SK-N-SH treated with all-trans-retinoic acid at 6 μM for 48 hours (cell line): ENCODE results near the gene BTBD8.

Experiments
- BACH2 ChIP-seq: fragments of 250-450 bp; sonication (Bioruptor Pico); IDR thresholded peaks from 2 replicates; pipeline ENCODE4 v1.9.0; 2021; ENCODE audit warnings: mild to moderate bottlenecking, borderline replicate concordance
- SNAI2 ChIP-seq: fragments of 250-450 bp; sonication (Bioruptor Pico); IDR thresholded peaks from 2 replicates; pipeline ENCODE4 v1.5.0; 2020; ENCODE audit warnings: mild to moderate bottlenecking, moderate library complexity
- ZC3H10 ChIP-seq: fragments of 250-450 bp; sonication (Bioruptor Pico); IDR thresholded peaks from 2 replicates; pipeline ENCODE4 v1.5.1; 2021; ENCODE audit warnings: mild to moderate bottlenecking, moderate library complexity
- TF ChIP-seq, protein P1 (sequence below): fragments of 250-450 bp; sonication (Bioruptor Pico); IDR thresholded peaks from 2 replicates; pipeline ENCODE4 v1.5.1; 2021; ENCODE audit warnings: mild to moderate bottlenecking, moderate library complexity
- TF ChIP-seq, protein P2 (sequence below): fragments of 250-450 bp; sonication (Bioruptor Pico); IDR thresholded peaks from 2 replicates; pipeline ENCODE4 v1.8.0; 2020; ENCODE audit warnings: mild to moderate bottlenecking, moderate library complexity, borderline replicate concordance

Gene BTBD8

DNA sequence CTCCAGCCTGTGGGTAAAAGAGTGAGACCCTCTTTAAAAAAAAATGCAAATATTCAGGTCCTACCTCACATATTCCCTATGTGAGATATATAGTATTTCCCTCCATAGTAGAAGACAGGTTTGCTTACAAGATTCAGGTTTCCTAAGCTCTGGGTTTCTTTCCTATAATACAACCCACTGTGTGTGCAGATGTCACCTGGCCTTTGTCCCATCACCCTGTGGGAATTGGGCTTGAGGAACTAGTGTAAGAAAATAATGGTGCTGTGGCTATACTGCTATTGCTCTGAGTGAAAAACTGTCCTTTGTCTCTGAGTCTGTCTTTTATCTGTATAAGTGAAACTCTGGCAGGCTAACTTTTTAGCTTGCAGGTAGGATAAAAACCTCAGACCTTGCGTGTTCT lies 150.6 kb downstream of the BTBD8 start (continued):
- TF ChIP-seq, protein P1, sequence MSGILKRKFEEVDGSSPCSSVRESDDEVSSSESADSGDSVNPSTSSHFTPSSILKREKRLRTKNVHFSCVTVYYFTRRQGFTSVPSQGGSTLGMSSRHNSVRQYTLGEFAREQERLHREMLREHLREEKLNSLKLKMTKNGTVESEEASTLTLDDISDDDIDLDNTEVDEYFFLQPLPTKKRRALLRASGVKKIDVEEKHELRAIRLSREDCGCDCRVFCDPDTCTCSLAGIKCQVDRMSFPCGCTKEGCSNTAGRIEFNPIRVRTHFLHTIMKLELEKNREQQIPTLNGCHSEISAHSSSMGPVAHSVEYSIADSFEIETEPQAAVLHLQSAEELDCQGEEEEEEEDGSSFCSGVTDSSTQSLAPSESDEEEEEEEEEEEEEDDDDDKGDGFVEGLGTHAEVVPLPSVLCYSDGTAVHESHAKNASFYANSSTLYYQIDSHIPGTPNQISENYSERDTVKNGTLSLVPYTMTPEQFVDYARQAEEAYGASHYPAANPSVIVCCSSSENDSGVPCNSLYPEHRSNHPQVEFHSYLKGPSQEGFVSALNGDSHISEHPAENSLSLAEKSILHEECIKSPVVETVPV (CRISPR knock-in tag), result no peak
- TF ChIP-seq ZC3H10 (CRISPR knock-in tag) (no peak), SNAI2 (CRISPR knock-in tag) (no peak), BACH2 (CRISPR knock-in tag) (no peak)
- TF ChIP-seq, protein P2, sequence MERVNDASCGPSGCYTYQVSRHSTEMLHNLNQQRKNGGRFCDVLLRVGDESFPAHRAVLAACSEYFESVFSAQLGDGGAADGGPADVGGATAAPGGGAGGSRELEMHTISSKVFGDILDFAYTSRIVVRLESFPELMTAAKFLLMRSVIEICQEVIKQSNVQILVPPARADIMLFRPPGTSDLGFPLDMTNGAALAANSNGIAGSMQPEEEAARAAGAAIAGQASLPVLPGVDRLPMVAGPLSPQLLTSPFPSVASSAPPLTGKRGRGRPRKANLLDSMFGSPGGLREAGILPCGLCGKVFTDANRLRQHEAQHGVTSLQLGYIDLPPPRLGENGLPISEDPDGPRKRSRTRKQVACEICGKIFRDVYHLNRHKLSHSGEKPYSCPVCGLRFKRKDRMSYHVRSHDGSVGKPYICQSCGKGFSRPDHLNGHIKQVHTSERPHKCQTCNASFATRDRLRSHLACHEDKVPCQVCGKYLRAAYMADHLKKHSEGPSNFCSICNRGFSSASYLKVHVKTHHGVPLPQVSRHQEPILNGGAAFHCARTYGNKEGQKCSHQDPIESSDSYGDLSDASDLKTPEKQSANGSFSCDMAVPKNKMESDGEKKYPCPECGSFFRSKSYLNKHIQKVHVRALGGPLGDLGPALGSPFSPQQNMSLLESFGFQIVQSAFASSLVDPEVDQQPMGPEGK (CRISPR knock-in tag), result no peak
